Endothelial cell of umbilical vein (primary cell): ENCODE data around the gene WRNIP1.

ENCODE experiments used
- CTCF ChIP-seq, 2 donors: IDR thresholded peaks; 1 replicate in 1 of 2; 2 replicates in 1 of 2; pipeline ENCODE4 v1.5.1; 2011; ENCODE audit warnings: low read length in 2 of 2, mild to moderate bottlenecking in 2 of 2, moderate library complexity in 2 of 2, control low read depth in 1 of 2, inconsistent platforms in 1 of 2, low read depth in 1 of 2; ENCODE audit not compliant: insufficient read depth in 1 of 2; ENCODE audit errors: extremely low read depth in 1 of 2
- EZH2 ChIP-seq: IDR thresholded peaks from 2 replicates; pipeline ENCODE4 v1.6.1; 2012; ENCODE audit warnings: borderline replicate concordance, low read depth, mild to moderate bottlenecking, moderate library complexity, low read length, inconsistent platforms; ENCODE audit not compliant: severe bottlenecking
- FOS ChIP-seq: IDR thresholded peaks from 2 replicates; pipeline ENCODE4 v1.6.1; 2011; ENCODE audit warnings: mild to moderate bottlenecking, low read length, moderate library complexity, borderline replicate concordance; ENCODE audit not compliant: insufficient read depth
- GATA2 ChIP-seq: IDR thresholded peaks from 2 replicates; pipeline ENCODE4 v1.7.0; 2011; ENCODE audit warnings: low read depth, mild to moderate bottlenecking, moderate library complexity, mixed read lengths, low read length; ENCODE audit not compliant: insufficient read length, insufficient read depth
- JUN ChIP-seq: IDR thresholded peaks from 2 replicates; pipeline ENCODE4 v1.6.1; 2011; ENCODE audit warnings: borderline replicate concordance, low read depth; ENCODE audit not compliant: insufficient read length, insufficient read depth
- MAX ChIP-seq: IDR thresholded peaks from 2 replicates; pipeline ENCODE4 v1.6.1; 2011; ENCODE audit not compliant: insufficient read depth, insufficient read length
- MYC ChIP-seq: IDR thresholded peaks from one replicate; pipeline ENCODE4 v1.6.1; 2011; ENCODE audit warnings: mild to moderate bottlenecking, low read depth, low read length
- POLR2A ChIP-seq: IDR thresholded peaks from 2 replicates; pipeline ENCODE4 v1.6.1; 2012; ENCODE audit warnings: low read depth, mild to moderate bottlenecking, control low read depth, low read length
- POLR2AphosphoS5 ChIP-seq: IDR thresholded peaks from 2 replicates; pipeline ENCODE4 v1.6.1; 2012; ENCODE audit warnings: low read depth, mild to moderate bottlenecking, control low read depth, low read length, moderate library complexity; ENCODE audit not compliant: insufficient read depth

- TF ChIP-seq EZH2 (no peak), POLR2AphosphoS5 (no peak), CTCF (IDR thresholded peaks at IDR 0.05; ENCODE audit: extremely low read depth in 1 of 2, insufficient read depth in 1 of 2, low read depth in 1 of 2, low read length in 2 of 2) (no peak), POLR2A (no peak), MAX (no peak), GATA2 (no peak), MYC (no peak), JUN (no peak), FOS (no peak)
Measured at GRCh38 chr6:2812695-2813094, 47.5 kb downstream of the WRNIP1 start.
